Measurements from ENCODE around the gene DYNLT2B. TPM values are rescaled to one million over a fixed set of nuclear protein-coding genes. Genes with fewer than 3 reads are reported as not detected.

The DYNLT2B gene
- total RNA-seq, 1 donor from 2014 or later, result 28.2 TPM

DNA sequence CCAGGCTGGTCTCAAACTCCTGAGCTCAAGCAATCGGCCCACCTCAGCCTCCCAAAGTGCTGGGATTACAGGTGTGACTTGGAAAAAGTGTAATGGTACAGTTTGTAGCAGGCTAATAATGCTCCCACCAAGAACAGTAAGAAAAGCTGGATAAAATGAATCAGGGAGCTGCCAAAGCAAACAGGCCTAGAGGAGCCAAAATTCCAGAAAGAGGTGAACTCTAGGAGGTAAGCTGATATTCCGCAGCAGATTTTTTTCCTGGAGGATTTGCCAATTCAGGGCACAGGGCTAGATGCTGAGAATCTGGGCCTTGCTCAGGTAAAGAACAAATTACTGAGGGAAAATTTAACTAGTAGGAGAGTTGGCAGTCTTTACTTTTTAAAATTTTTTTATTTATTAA, 19.5 kb downstream of the DYNLT2B start:
- TF ChIP-seq, protein P1, sequence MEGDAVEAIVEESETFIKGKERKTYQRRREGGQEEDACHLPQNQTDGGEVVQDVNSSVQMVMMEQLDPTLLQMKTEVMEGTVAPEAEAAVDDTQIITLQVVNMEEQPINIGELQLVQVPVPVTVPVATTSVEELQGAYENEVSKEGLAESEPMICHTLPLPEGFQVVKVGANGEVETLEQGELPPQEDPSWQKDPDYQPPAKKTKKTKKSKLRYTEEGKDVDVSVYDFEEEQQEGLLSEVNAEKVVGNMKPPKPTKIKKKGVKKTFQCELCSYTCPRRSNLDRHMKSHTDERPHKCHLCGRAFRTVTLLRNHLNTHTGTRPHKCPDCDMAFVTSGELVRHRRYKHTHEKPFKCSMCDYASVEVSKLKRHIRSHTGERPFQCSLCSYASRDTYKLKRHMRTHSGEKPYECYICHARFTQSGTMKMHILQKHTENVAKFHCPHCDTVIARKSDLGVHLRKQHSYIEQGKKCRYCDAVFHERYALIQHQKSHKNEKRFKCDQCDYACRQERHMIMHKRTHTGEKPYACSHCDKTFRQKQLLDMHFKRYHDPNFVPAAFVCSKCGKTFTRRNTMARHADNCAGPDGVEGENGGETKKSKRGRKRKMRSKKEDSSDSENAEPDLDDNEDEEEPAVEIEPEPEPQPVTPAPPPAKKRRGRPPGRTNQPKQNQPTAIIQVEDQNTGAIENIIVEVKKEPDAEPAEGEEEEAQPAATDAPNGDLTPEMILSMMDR (IDR thresholded peaks at IDR 0.05; ENCODE audit: insufficient read depth, low read length, poor library complexity, severe bottlenecking), result no peak
- no peak overlapping the region for H3K4me3 ChIP-seq (ENCODE audit: low read depth, low read length)
- no peaks in the 10 kb centered on the region for H3K27me3 ChIP-seq (ENCODE audit: control insufficient read depth, insufficient read depth, low read length)
- no peak for DNase-seq (ENCODE audit: low read depth)
- no peaks in the 10 kb centered on the region for H3K36me3 ChIP-seq (ENCODE audit: control insufficient read depth, insufficient read depth, low read length)

DNA sequence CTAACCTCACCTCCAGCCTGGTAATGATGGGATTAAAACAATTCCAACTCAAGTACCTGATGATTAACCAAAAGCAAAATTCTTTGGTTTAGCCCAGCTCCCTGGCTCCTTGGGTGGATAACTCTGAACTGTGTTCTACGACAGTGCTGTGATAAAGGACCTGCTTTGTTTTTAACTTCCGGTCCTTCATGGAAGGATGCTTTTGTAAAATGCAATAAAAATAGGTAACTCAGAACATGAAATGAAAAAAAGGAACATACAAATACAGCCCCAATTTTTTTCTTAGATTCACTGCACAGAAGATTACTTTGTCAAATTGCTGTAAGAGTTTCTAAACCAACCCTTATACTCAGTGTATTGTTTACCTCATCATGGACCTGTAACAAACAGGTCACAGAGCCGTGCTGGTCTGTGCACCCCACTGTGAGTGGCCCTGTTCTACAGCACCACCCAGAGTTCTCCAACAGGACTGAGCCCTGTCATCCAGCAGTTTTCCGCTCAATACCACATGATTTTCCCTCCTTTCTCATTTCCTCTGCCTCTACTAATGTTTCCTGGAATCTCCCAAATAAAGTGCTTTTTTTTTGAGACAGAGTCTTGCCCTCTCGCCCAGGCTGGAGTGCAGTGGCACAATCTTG, 25.6 kb downstream of the DYNLT2B start:
- no peak overlapping the region for H3K4me3 ChIP-seq (ENCODE audit: low read depth, low read length)
- DNase-seq (ENCODE audit: low read depth), result no peak
- H3K36me3 ChIP-seq (ENCODE audit: control insufficient read depth, insufficient read depth, low read length), result no peaks in the 10 kb centered on the region
- no peaks in the 10 kb centered on the region for H3K27me3 ChIP-seq (ENCODE audit: control insufficient read depth, insufficient read depth, low read length)
- TF ChIP-seq, protein P1 (IDR thresholded peaks at IDR 0.05; ENCODE audit: insufficient read depth, low read length, poor library complexity, severe bottlenecking), result peak; percentile 16

DNA sequence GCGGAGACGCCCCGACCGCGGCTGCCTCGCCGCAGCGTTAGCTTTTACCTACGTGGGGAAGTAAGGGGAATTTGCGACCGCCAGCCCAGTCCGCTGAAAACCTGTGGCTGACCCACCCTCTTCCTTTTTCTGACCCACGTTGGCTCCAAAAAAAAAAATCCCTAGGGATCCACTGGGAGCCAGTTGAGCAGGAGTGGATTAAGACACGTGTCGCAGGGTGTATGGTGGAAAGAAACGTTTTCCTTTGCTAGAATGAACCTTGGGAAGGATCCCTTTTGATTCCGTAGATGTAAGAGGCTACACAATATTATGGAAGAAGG, 29.9 kb downstream of the DYNLT2B start:
- no peak for DNase-seq (ENCODE audit: low read depth)
- TF ChIP-seq, protein P1 (IDR thresholded peaks at IDR 0.05; ENCODE audit: insufficient read depth, low read length, poor library complexity, severe bottlenecking), result no peak
- no peaks in the 10 kb centered on the region for H3K36me3 ChIP-seq (ENCODE audit: control insufficient read depth, insufficient read depth, low read length)
- peak overlapping the region; percentile 65 for H3K4me3 ChIP-seq (ENCODE audit: low read depth, low read length)
- no peaks in the 10 kb centered on the region for H3K27me3 ChIP-seq (ENCODE audit: control insufficient read depth, insufficient read depth, low read length)

DNA sequence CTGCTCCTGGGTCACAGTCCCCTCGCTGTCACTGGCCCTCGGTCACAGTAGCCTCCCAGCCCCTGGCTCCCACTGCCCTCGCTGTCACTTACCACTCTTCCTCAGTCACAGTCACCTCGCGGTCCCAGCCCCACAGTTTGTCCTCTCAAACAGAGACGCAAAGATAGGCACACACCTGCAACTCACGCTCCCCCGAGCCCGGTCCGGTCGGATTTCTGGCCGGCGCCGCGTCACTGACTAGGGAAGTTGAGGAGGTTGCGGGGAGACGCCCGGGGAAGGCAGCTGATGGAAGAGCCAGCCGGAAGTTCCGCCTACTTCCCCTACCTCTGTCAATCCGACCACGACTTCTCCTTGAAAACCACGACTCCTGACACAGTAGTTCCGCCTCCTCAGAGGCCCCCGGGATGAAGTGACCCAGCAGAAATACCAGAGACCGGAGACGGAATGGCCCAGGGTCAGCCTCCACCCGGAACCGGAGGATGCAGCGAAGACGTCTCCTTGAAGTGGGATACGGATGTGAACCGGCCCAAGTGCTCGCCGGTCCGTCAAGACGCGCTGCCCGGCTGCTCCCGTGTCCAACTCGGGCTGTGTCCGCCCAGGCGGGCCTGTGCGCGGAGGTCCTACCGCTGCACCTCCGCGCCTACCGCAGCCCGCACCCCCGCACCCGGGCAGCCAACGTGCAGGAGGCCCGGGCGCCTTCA, 30.4 kb downstream of the DYNLT2B start, which contains the start of gene PCYT1A:
TSS of gene PCYT1A (minus strand) at position 287 of the 701 bp plus-strand sequence. CDS start 17,195 bp downstream, outside the sequence.
- H3K27me3 ChIP-seq (ENCODE audit: control insufficient read depth, insufficient read depth, low read length), result no peaks in the 10 kb centered on the region
- DNase-seq (ENCODE audit: low read depth), result peak; percentile 82
- H3K4me3 ChIP-seq (ENCODE audit: low read depth, low read length), result peak within 1 kb of the TSS; percentile 65
- no peaks in the 10 kb centered on the region for H3K36me3 ChIP-seq (ENCODE audit: control insufficient read depth, insufficient read depth, low read length)
- TF ChIP-seq, protein P1 (IDR thresholded peaks at IDR 0.05; ENCODE audit: insufficient read depth, low read length, poor library complexity, severe bottlenecking), result no peak

DNA sequence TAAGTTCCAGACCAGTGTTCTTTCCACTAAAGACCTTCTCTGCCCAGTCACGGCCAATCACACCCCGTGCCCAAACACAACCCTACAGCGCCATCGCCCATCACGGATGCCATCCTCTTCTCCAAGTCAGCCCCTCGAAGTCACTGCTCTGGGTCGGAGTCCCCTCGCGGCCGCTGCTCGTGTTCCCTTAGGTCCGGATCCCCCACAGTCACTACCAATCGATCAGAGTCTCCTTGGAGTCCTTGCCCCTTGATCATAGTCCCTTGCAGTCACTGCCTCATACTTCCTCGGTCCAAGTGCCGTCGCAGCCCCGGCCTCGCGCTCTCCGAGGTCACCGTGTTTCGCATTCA, 31.0 kb downstream of the DYNLT2B start:
- Histone ChIP-seq H3K27me3 (ENCODE audit: control insufficient read depth, insufficient read depth, low read length) (no peaks in the 10 kb centered on the region), H3K36me3 (ENCODE audit: control insufficient read depth, insufficient read depth, low read length) (no peaks in the 10 kb centered on the region), H3K4me3 (ENCODE audit: low read depth, low read length) (peak overlapping the region; percentile 65)
- DNase-seq (ENCODE audit: low read depth), result no peak
- TF ChIP-seq, protein P1 (IDR thresholded peaks at IDR 0.05; ENCODE audit: insufficient read depth, low read length, poor library complexity, severe bottlenecking), result no peak

Data from kidney epithelial cell (primary cell).